Esophagus muscularis mucosa (tissue), 3 donors: ENCODE results near the gene RNF133.

ENCODE experiments used
- POLR2A ChIP-seq: fragments of 450-650 bp; IDR thresholded peaks from one replicate; pipeline ENCODE4 v1.6.1; 2017; ENCODE audit warnings: antibody characterized with exemption, moderate library complexity, mild to moderate bottlenecking, low read depth
- TF ChIP-seq, protein P1 (sequence below), 3 experiments: fragments of 200-600 bp in 2 of 3; fragments of 450-650 bp in 1 of 3; sonication (generic) in 2 of 3; IDR thresholded peaks; one replicate each; pipeline ENCODE4 v1.5.1; 2017 to 2019; ENCODE audit warnings: antibody characterized with exemption in 3 of 3, mild to moderate bottlenecking in 2 of 3, moderate library complexity in 1 of 3

- TF ChIP-seq POLR2A, result no peak
- TF ChIP-seq, protein P1, sequence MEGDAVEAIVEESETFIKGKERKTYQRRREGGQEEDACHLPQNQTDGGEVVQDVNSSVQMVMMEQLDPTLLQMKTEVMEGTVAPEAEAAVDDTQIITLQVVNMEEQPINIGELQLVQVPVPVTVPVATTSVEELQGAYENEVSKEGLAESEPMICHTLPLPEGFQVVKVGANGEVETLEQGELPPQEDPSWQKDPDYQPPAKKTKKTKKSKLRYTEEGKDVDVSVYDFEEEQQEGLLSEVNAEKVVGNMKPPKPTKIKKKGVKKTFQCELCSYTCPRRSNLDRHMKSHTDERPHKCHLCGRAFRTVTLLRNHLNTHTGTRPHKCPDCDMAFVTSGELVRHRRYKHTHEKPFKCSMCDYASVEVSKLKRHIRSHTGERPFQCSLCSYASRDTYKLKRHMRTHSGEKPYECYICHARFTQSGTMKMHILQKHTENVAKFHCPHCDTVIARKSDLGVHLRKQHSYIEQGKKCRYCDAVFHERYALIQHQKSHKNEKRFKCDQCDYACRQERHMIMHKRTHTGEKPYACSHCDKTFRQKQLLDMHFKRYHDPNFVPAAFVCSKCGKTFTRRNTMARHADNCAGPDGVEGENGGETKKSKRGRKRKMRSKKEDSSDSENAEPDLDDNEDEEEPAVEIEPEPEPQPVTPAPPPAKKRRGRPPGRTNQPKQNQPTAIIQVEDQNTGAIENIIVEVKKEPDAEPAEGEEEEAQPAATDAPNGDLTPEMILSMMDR (IDR thresholded peaks at IDR 0.05), result no peak
Observed at GRCh38 chr7:122684504-122684903, 14.4 kb downstream of the RNF133 start.
